ENCODE results near the gene TMEM201. TPM values are rescaled to one million over a fixed set of nuclear protein-coding genes. Genes with fewer than 3 reads are reported as not detected.
"Not testable (repeated sequence)": the region's sequence is repeated elsewhere in the genome, so short reads cannot be mapped to it uniquely, and the experiment has no call there.

The TMEM201 gene
- total RNA-seq, 3 donors from 2014 or later (not counting 1 experiment from before 2014, with no cell fraction given), result 7.3 to 10.2 (median 8.8) TPM

- 100% methylated on average over 1 of the region's 1 CpG for WGBS (ENCODE audit: insufficient coverage)
- no peaks in the 10 kb centered on the region for H3K9me3 Mint-ChIP-seq
- H3K27me3 Mint-ChIP-seq (ENCODE audit: low read depth in 2 of 2), result no peaks in the 10 kb centered on the region
- H3K27me3 ChIP-seq (ENCODE audit: control insufficient read depth, insufficient read depth, low read length), result no peaks in the 10 kb centered on the region
- no peaks in the 10 kb centered on the region for H3K36me3 ChIP-seq (ENCODE audit: control insufficient read depth, insufficient read depth, low read length)
- H3K4me3 ChIP-seq (ENCODE audit: low read length), result no peak overlapping the region
- ATAC-seq (no peak), DNase-seq (no peak)
- no peaks in the 10 kb centered on the region for H3K9me3 ChIP-seq (ENCODE audit: control insufficient read depth, insufficient read depth, low read length)
- H3K4me1 ChIP-seq (ENCODE audit: control insufficient read depth, insufficient read depth, low read length), result no peaks in the 10 kb centered on the region
- no peaks in the 10 kb centered on the region for H3K36me3 Mint-ChIP-seq
- H3K4me3 Mint-ChIP-seq, result no peak overlapping the region
- intact Hi-C loops (cut with micrococcal nuclease), result no loop called here
- no peaks in the 10 kb centered on the region for H3K4me1 Mint-ChIP-seq
- H3K27ac Mint-ChIP-seq, result no peak overlapping the region
- no peak for TF ChIP-seq CTCF (IDR thresholded peaks at IDR 0.05)
- no peak overlapping the region for H3K27ac ChIP-seq (ENCODE audit: low read length)
Measured at GRCh38 chr1:9569267-9569666, 19.4 kb upstream of the TMEM201 start.

DNA sequence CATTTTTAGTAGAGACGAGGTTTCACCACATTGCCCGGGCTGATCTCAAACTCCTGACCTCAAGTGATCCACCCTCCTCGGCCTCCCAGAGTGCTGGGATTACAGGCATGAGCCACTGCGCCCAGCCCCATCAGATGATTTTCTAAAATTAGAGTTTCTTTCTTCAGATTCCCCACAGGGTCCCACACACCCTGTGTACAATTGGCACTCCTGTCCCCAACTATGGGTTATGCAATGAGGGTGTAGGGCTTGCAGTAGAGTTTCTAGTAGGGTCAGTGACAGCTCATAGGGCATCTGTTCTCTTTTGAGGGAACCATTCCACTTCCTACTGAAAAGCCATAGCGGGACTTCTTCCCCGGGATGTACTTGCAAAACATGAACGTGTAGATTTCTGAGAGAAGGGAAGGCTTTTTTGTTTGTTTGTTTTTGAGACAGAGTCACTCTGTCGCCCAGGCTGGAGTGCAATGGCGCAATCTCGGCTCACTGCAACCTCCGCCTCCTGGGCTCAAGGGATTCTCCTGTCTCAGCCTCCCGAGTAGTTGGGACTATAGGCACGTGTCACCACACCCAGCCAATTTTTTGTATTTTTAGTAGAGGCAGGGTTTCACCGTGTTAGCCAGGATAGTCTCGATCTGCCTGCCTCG, 17.7 kb upstream of the TMEM201 start:
- DNase-seq; H3K4me3 ChIP-seq (ENCODE audit: low read length); H3K27ac ChIP-seq (ENCODE audit: low read length); H3K36me3 ChIP-seq (ENCODE audit: control insufficient read depth, insufficient read depth, low read length); ATAC-seq; H3K9me3 ChIP-seq (ENCODE audit: control insufficient read depth, insufficient read depth, low read length); H3K36me3 Mint-ChIP-seq; intact Hi-C loops (cut with micrococcal nuclease); H3K27ac Mint-ChIP-seq; H3K27me3 ChIP-seq (ENCODE audit: control insufficient read depth, insufficient read depth, low read length); H3K27me3 Mint-ChIP-seq (ENCODE audit: low read depth in 2 of 2); H3K4me1 Mint-ChIP-seq; H3K4me3 Mint-ChIP-seq; H3K9me3 Mint-ChIP-seq; H3K4me1 ChIP-seq (ENCODE audit: control insufficient read depth, insufficient read depth, low read length): not testable (repeated sequence)
- WGBS (ENCODE audit: insufficient coverage), result 94% methylated on average over 15 of the region's 16 CpGs

- peaks cover 2% of the 10 kb centered on the region for H3K36me3 ChIP-seq (ENCODE audit: control insufficient read depth, insufficient read depth, low read length)
- Mint-ChIP-seq H3K4me1 (no peaks in the 10 kb centered on the region), H3K4me3 (no peak overlapping the region), H3K36me3 (no peaks in the 10 kb centered on the region), H3K27ac (no peak overlapping the region), H3K27me3 (ENCODE audit: low read depth in 2 of 2) (no peaks in the 10 kb centered on the region), H3K9me3 (no peaks in the 10 kb centered on the region)
- no peaks in the 10 kb centered on the region for H3K4me1 ChIP-seq (ENCODE audit: control insufficient read depth, insufficient read depth, low read length)
- H3K9me3 ChIP-seq (ENCODE audit: control insufficient read depth, insufficient read depth, low read length), result no peaks in the 10 kb centered on the region
- ATAC-seq (no peak), DNase-seq (peak in 1 of 2 donors; percentile 48)
- H3K27me3 ChIP-seq (ENCODE audit: control insufficient read depth, insufficient read depth, low read length), result no peaks in the 10 kb centered on the region
- intact Hi-C loops (cut with micrococcal nuclease), result loop anchor here (1.0 kb wide), 1 partner anchor 78 kb away; no protein-coding TSS in a partner anchor
- no peak overlapping the region for H3K4me3 ChIP-seq (ENCODE audit: low read length)
- TF ChIP-seq CTCF (IDR thresholded peaks at IDR 0.05), result no peak
- 74% methylated on average over 1 of the region's 2 CpGs for WGBS (ENCODE audit: insufficient coverage)
- H3K27ac ChIP-seq (ENCODE audit: low read length), result no peak overlapping the region
Measured at GRCh38 chr1:9573723-9574122, 15.0 kb upstream of the TMEM201 start.

DNA sequence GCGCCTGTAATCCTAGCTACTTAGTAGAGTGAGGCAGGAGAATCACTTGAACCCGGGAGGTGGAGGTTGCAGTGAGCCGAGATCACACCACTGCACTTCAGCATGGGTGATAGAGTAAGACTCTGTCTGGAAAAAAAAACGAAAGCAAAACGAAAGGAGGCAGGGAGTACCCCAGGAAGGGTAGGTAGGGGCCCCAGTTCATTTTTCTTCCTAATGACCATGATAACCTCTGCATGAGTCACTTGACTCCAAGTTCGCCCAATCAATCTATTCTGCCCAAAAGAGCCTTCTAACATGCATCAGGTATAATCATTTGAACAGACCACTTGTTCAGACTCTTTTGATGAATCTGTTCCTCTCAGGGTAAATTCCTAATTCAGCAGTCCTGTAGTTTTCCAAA, 13.2 kb upstream of the TMEM201 start:
- Mint-ChIP-seq H3K4me3 (no peak overlapping the region), H3K4me1 (no peaks in the 10 kb centered on the region), H3K27ac (no peak overlapping the region), H3K9me3 (no peaks in the 10 kb centered on the region), H3K27me3 (ENCODE audit: low read depth in 2 of 2) (no peaks in the 10 kb centered on the region), H3K36me3 (no peaks in the 10 kb centered on the region)
- no peaks in the 10 kb centered on the region for H3K9me3 ChIP-seq (ENCODE audit: control insufficient read depth, insufficient read depth, low read length)
- H3K27ac ChIP-seq (ENCODE audit: low read length), result no peak overlapping the region
- H3K36me3 ChIP-seq (ENCODE audit: control insufficient read depth, insufficient read depth, low read length), result peaks cover 4% of the 10 kb centered on the region
- no peak overlapping the region for H3K4me3 ChIP-seq (ENCODE audit: low read length)
- intact Hi-C loops (cut with micrococcal nuclease), result no loop called here
- DNase-seq (no peak), ATAC-seq (no peak)
- WGBS (ENCODE audit: insufficient coverage), result 98% methylated on average over 6 of the region's 6 CpGs
- no peaks in the 10 kb centered on the region for H3K4me1 ChIP-seq (ENCODE audit: control insufficient read depth, insufficient read depth, low read length)
- no peak for TF ChIP-seq CTCF (IDR thresholded peaks at IDR 0.05)
- no peaks in the 10 kb centered on the region for H3K27me3 ChIP-seq (ENCODE audit: control insufficient read depth, insufficient read depth, low read length)
